H9 (cell line): ENCODE results near the gene TRPV4. TPM values are rescaled to one million over a fixed set of nuclear protein-coding genes. Genes with fewer than 3 reads are reported as not detected.

ENCODE experiments used
- DNase-seq: peaks from one replicate; pipeline ENCODE4 v3.0.0-alpha.2; 2017
- H2AFZ ChIP-seq: one replicate; pipeline ENCODE4 v1.6.1; 2013; ENCODE audit warnings: mild to moderate bottlenecking, low read length, control low read depth, moderate library complexity
- H2AK5ac ChIP-seq: 2 replicates; pipeline ENCODE4 v1.6.1; 2013; ENCODE audit warnings: low read length, control low read depth, mixed read lengths; ENCODE audit not compliant: insufficient read length
- H2BK120ac ChIP-seq: one replicate; pipeline ENCODE4 v1.6.1; 2013; ENCODE audit warnings: low read depth, mild to moderate bottlenecking, low read length, control low read depth, inconsistent platforms; ENCODE audit not compliant: poor library complexity, severe bottlenecking
- H2BK12ac ChIP-seq: 2 replicates; pipeline ENCODE4 v1.6.1; 2013; ENCODE audit warnings: low read length, control low read depth, mixed read lengths, low read depth; ENCODE audit not compliant: insufficient read length
- H2BK15ac ChIP-seq: 2 replicates; pipeline ENCODE4 v1.6.1; 2013; ENCODE audit warnings: low read depth, low read length, control low read depth
- H2BK20ac ChIP-seq: one replicate; pipeline ENCODE4 v1.6.1; 2013; ENCODE audit warnings: low read depth, mild to moderate bottlenecking, low read length, control low read depth, inconsistent platforms; ENCODE audit not compliant: poor library complexity, severe bottlenecking
- H2BK5ac ChIP-seq: 2 replicates; pipeline ENCODE4 v1.6.1; 2013; ENCODE audit warnings: low read length, control low read depth, mixed read lengths; ENCODE audit not compliant: insufficient read length
- H3K14ac ChIP-seq: 2 replicates; pipeline ENCODE4 v1.6.1; 2013; ENCODE audit warnings: low read length, control low read depth; ENCODE audit not compliant: insufficient read depth
- H3K18ac ChIP-seq: 2 replicates; pipeline ENCODE4 v1.6.1; 2013; ENCODE audit warnings: low read depth, mild to moderate bottlenecking, mixed read lengths, low read length, control low read depth; ENCODE audit not compliant: insufficient read length
- H3K23ac ChIP-seq: 2 replicates; pipeline ENCODE4 v1.6.1; 2013; ENCODE audit warnings: low read length, control low read depth, mixed read lengths, low read depth; ENCODE audit not compliant: insufficient read length
- H3K23me2 ChIP-seq: 2 replicates; pipeline ENCODE4 v1.6.1; 2013; ENCODE audit warnings: low read depth, mild to moderate bottlenecking, mixed read lengths, low read length, control low read depth; ENCODE audit not compliant: insufficient read length, poor library complexity, severe bottlenecking
- H3K27ac ChIP-seq: 2 replicates; pipeline ENCODE4 v1.5.1; 2013; ENCODE audit warnings: low read length, control low read depth, mixed read lengths, low read depth; ENCODE audit not compliant: insufficient read length
- H3K27me3 ChIP-seq: 2 replicates; pipeline ENCODE4 v1.6.1; 2013; ENCODE audit warnings: low read length, control low read depth, inconsistent platforms; ENCODE audit not compliant: insufficient read depth
- H3K4ac ChIP-seq: 2 replicates; pipeline ENCODE4 v1.6.1; 2013; ENCODE audit warnings: low read depth, mild to moderate bottlenecking, control low read depth, inconsistent platforms, low read length, moderate library complexity
- H3K4me1 ChIP-seq: 2 replicates; pipeline ENCODE4 v1.6.1; 2013; ENCODE audit warnings: low read length, control low read depth, inconsistent platforms; ENCODE audit not compliant: insufficient read depth
- H3K4me2 ChIP-seq: 2 replicates; pipeline ENCODE4 v1.6.1; 2013; ENCODE audit warnings: low read length, control low read depth, mixed read lengths; ENCODE audit not compliant: insufficient read length, insufficient read depth
- H3K56ac ChIP-seq: 2 replicates; pipeline ENCODE4 v1.6.1; 2013; ENCODE audit warnings: low read depth, mild to moderate bottlenecking, mixed read lengths, low read length, control low read depth; ENCODE audit not compliant: insufficient read length
- H3K79me1 ChIP-seq: 2 replicates; pipeline ENCODE4 v1.6.1; 2013; ENCODE audit warnings: low read depth, mild to moderate bottlenecking, moderate library complexity, low read length, control low read depth, inconsistent platforms; ENCODE audit not compliant: insufficient read depth, poor library complexity, severe bottlenecking
- H3K79me2 ChIP-seq: 2 replicates; pipeline ENCODE4 v1.6.1; 2013; ENCODE audit warnings: low read length, control low read depth, inconsistent platforms; ENCODE audit not compliant: insufficient read depth
- H3K9ac ChIP-seq: 2 replicates; pipeline ENCODE4 v1.6.1; 2013; ENCODE audit warnings: low read length, control low read depth, mixed read lengths; ENCODE audit not compliant: insufficient read length; ENCODE audit errors: extremely low read depth
- H3K9me3 ChIP-seq: one replicate; pipeline ENCODE4 v1.6.1; 2013; ENCODE audit warnings: low read depth, low read length, inconsistent platforms; ENCODE audit not compliant: control insufficient read depth
- H3T11ph ChIP-seq: one replicate; pipeline ENCODE4 v1.6.1; 2013; ENCODE audit warnings: mild to moderate bottlenecking, low read length, control low read depth, inconsistent platforms
- H4K20me1 ChIP-seq: one replicate; pipeline ENCODE4 v1.6.1; 2013; ENCODE audit not compliant: control insufficient read depth, insufficient read length, insufficient read depth
- H4K5ac ChIP-seq: 2 replicates; pipeline ENCODE4 v1.6.1; 2013; ENCODE audit warnings: low read depth, mild to moderate bottlenecking, mixed read lengths, low read length, control low read depth; ENCODE audit not compliant: insufficient read length
- H4K8ac ChIP-seq: replicated peaks from 2 replicates; pipeline ENCODE4 v1.6.1; 2013; ENCODE audit warnings: low read length, control low read depth, mixed read lengths, low read depth; ENCODE audit not compliant: insufficient read length
- H4K91ac ChIP-seq: 2 replicates; pipeline ENCODE4 v1.6.1; 2013; ENCODE audit warnings: low read depth, mild to moderate bottlenecking, moderate library complexity, mixed read lengths, low read length, control low read depth; ENCODE audit not compliant: insufficient read length
- H3K27ac Mint-ChIP-seq, 3 experiments: 2 replicates in 2 of 3; 3 replicates in 1 of 3; pipeline ENCODE4 v1.8.0; 2020 to 2021; ENCODE audit warnings: mixed read lengths in 3 of 3, mild to moderate bottlenecking in 1 of 3, moderate library complexity in 1 of 3
- H3K27me3 Mint-ChIP-seq: 2 replicates; pipeline ENCODE4 v1.8.0; 2021; ENCODE audit warnings: low read depth, mild to moderate bottlenecking, moderate library complexity, mixed read lengths
- H3K36me3 Mint-ChIP-seq, 3 experiments: 2 replicates in 2 of 3; 3 replicates in 1 of 3; pipeline ENCODE4 v1.8.0; 2020 to 2021; ENCODE audit warnings: low read depth in 3 of 3, mixed read lengths in 3 of 3; ENCODE audit not compliant: insufficient read depth in 1 of 3
- H3K4me1 Mint-ChIP-seq, 2 experiments: 2 replicates each; pipeline ENCODE4 v1.8.0; 2020; ENCODE audit warnings: mixed read lengths in 2 of 2
- H3K4me3 Mint-ChIP-seq, 2 experiments: 2 replicates in 1 of 2; 3 replicates in 1 of 2; pipeline ENCODE4 v1.8.0; 2020 to 2021; ENCODE audit warnings: mild to moderate bottlenecking in 2 of 2, mixed read lengths in 2 of 2, moderate library complexity in 1 of 2
- H3K9me3 Mint-ChIP-seq, 2 experiments: 2 replicates in 1 of 2; 3 replicates in 1 of 2; pipeline ENCODE4 v1.8.0; 2020; ENCODE audit warnings: mild to moderate bottlenecking in 2 of 2, mixed read lengths in 2 of 2, moderate library complexity in 1 of 2
- WGBS: extraction: QIAGEN DNeasy Blood & Tissue Kit; methylation state at CpG from one replicate; pipeline ENCODE4 v1.1.7; 2013; ENCODE audit warnings: missing lambda C conversion rate, low lambda C conversion rate, mixed read lengths; ENCODE audit not compliant: insufficient read length; ENCODE audit errors: extremely low coverage; 5-methylcytosine and 5-hydroxymethylcytosine counted together
- total RNA-seq: library from RNA; stranded (reverse); gene quantifications from 2 replicates; pipeline ENCODE4 v1.2.1, GENCODE V29; 2021
- TF ChIP-seq, protein P1 (sequence below): fragments of 200-600 bp; sonication (generic); conservative IDR thresholded peaks from 3 replicates; pipeline ENCODE4 v1.8.0; 2021; ENCODE audit warnings: antibody characterized with exemption, mild to moderate bottlenecking

The TRPV4 gene
- total RNA-seq, 1 experiment from 2014 or later = 4.9 TPM

- Histone ChIP-seq H3K4me2 (no peak overlapping the region), H4K20me1 (peaks cover 2% of the 10 kb centered on the region), H2AK5ac (no peak overlapping the region), H3K9ac (no peak overlapping the region), H2BK20ac (no peak overlapping the region), H2BK5ac (no peak overlapping the region), H4K8ac (no peak overlapping the region), H3K14ac (no peak overlapping the region), H4K5ac (no peak overlapping the region), H3K27me3 (no peaks in the 10 kb centered on the region), H2BK15ac (no peak overlapping the region), H3K4ac (no peak overlapping the region), H2BK12ac (no peak overlapping the region), H3K18ac (no peak overlapping the region), H3K9me3 (no peaks in the 10 kb centered on the region), H2AFZ (no peak overlapping the region), H3K4me1 (no peaks in the 10 kb centered on the region), H3T11ph (no peak overlapping the region), H3K79me2 (no peaks in the 10 kb centered on the region), H3K27ac (no peak overlapping the region), H3K23me2 (no peaks in the 10 kb centered on the region), H3K23ac (no peak overlapping the region), H3K79me1 (no peaks in the 10 kb centered on the region), H2BK120ac (no peak overlapping the region), H4K91ac (no peak overlapping the region), H3K56ac (no peak overlapping the region)
- WGBS = no CpG with 5 or more reads among the region's 7 CpGs
- Mint-ChIP-seq H3K27me3 (no peaks in the 10 kb centered on the region), H3K4me1 (peaks cover 15 to 20% of the 10 kb centered on the region in 2 experiments), H3K36me3 (no peaks in the 10 kb centered on the region), H3K27ac (no peak overlapping the region; a peak in 2 of 7 replicates), H3K4me3 (no peak overlapping the region), H3K9me3 (no peaks in the 10 kb centered on the region)
- no peak for DNase-seq
- TF ChIP-seq, protein P1, sequence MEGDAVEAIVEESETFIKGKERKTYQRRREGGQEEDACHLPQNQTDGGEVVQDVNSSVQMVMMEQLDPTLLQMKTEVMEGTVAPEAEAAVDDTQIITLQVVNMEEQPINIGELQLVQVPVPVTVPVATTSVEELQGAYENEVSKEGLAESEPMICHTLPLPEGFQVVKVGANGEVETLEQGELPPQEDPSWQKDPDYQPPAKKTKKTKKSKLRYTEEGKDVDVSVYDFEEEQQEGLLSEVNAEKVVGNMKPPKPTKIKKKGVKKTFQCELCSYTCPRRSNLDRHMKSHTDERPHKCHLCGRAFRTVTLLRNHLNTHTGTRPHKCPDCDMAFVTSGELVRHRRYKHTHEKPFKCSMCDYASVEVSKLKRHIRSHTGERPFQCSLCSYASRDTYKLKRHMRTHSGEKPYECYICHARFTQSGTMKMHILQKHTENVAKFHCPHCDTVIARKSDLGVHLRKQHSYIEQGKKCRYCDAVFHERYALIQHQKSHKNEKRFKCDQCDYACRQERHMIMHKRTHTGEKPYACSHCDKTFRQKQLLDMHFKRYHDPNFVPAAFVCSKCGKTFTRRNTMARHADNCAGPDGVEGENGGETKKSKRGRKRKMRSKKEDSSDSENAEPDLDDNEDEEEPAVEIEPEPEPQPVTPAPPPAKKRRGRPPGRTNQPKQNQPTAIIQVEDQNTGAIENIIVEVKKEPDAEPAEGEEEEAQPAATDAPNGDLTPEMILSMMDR = no peak
These were observed 10.8 kb downstream of the TRPV4 start for GRCh38 chr12:109822416-109822815.
